Umbilical cord (tissue), 2 donors: ENCODE data around the gene MAPK9. TPM values are rescaled to one million over a fixed set of nuclear protein-coding genes. Genes with fewer than 3 reads are reported as not detected.
"Not testable (repeated sequence)": the region's sequence is repeated elsewhere in the genome, so short reads cannot be mapped to it uniquely, and the experiment has no call there.

ENCODE experiments used
- DNase-seq: peaks from one replicate; pipeline ENCODE4 v3.0.0-alpha.2; 2015; ENCODE audit warnings: low spot score
- total RNA-seq: library from RNA; depleted of rRNA; stranded (reverse); fragments of >200 nt; gene quantifications from one replicate; pipeline ENCODE4 v1.2.3, GENCODE V29; 2014; ENCODE audit warnings: low replicate concordance; ENCODE audit not compliant: insufficient read depth

Gene MAPK9
- total RNA-seq, 1 donor from 2014 or later, result 32.0 TPM

- no peak for DNase-seq
Measured at GRCh38 chr5:180235077-180235476, 56.8 kb downstream of the MAPK9 start.

DNA sequence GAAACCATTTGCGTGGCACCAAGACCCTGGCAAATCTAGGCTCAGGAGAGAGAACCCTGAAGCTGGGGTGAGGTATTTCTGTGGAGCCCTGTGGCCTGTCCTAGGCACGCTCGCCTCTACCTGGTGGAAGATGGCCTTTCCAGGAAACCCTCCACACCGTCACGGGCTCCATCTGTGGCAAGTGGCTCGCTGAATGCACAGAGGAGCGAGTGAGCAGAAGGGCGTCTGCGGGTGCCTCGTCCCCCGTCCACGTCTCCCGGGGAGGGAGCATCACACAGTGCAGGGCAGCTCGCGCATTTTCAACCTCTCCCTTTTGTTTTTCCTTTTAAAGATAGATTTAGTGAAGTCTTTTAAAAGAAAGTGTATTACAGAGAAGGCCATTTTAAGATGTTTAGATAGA is 57.6 kb downstream of the MAPK9 start:
- no peak for DNase-seq

GRCh38 chr5:180233729-180234128 is 58.2 kb downstream of the MAPK9 start:
- DNase-seq, result no peak

DNA sequence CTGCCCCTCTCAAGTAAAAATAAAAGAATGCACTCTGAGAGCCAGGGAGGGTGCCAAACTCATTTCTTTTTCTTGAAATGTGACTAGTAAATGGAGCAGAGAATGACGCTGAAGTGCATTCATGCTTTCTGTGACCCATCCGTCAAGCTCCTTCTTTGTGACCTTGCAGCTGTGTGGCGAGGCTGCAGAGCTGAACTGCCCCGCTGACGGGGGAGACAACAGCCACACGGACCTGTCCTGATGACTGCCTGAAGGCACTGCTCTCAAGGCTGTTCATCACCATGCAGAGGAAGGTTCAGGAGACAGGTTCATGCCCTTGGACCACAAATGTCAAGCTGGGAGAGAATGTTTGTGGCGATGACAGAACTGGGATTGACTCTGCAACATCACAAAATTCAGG is 61.9 kb downstream of the MAPK9 start:
- no peak for DNase-seq

- no peak for DNase-seq
Measured at GRCh38 chr5:180222056-180222455, 69.8 kb downstream of the MAPK9 start.

DNA sequence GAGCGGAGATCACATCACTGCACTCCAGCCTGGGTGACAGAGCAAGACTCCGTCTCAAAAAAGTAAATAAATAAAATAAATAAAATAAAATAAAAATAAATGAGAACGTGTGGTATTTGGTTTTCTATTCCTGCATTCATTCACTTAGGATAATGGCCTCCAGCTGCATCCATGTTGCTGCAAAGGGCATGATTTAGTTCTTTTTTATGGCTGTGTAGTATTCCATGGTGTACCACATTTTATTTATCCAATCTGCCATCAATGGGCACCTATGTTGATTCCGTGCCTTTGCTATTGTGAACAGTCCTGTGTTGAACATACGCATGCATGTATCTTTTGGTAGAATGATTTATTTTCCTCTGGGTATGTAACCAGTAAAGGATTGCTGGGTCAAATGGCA is 74.1 kb downstream of the MAPK9 start:
- DNase-seq, result no peak

DNA sequence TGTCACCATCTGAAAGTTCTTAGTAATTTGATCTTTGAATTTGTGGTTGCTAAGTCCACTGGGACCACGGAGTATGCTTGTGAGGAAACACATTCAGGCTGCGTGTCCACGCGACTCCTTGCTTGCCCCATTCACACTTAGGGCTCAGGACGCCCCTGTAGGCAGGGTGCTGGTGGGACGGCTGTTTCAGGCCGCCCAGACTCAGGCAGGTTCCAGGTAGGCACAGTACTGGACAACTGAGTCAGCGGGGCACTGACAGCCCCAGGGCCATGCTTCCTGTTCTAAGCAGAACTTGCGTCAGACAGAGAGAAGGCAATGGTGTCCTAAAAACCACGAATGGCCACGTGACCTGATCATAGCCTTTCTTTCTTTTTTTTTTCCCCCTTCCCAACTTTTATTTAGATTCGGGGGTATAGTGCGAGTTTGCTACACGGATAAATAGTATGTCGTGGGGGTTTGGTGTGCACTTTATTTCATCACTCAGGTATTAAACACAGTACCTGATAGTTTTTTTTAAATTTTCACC is 75.2 kb downstream of the MAPK9 start:
- no peak for DNase-seq

- DNase-seq, result no peak
Measured at GRCh38 chr5:180215783-180216630, 75.9 kb downstream of the MAPK9 start.

GRCh38 chr5:180214870-180215770 is 76.8 kb downstream of the MAPK9 start:
- no peak for DNase-seq

DNA sequence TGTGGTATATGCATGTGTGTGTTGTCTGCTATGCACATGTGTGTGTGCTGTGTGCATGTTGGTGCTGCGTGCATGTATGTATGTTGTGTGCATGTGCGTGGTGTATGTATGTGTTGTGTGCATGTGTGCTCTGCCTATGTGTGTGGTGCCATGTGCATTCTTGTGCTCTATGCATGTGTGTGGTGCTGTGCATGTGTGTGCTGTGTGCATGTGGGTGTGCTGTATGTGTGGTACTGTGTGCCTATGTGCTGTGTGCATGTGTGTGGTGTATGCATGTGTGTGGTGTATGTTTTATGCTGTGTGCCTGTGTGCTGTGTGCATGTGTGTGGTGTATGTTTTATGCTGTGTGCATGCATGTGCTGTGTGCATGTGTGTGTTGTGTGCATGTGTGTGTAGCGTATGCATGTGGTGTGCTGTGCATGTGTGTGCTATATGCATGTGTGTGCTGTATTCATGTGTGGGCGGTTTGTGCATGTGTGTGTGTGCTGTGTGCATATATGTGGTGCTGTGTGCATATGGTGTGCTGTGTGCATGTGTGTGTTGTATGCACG is 78.2 kb downstream of the MAPK9 start:
- DNase-seq, result no peak

DNA sequence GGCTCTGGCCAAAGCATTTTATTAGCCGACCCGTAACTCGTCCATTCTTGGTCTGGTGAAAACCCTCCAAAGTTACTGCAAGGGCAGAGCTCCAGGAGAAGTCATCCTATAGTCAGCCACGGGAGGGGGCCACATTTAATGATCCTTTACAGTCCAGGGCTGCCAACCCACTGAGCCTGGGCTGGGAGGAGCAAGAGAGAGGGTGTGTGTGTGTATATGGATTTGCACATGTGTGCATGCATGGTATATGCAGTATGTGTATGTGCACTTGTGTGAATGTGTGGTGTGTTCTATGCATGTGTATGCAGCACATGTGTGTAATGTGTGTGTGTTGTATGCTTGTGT is 78.7 kb downstream of the MAPK9 start:
- DNase-seq, result no peak

GRCh38 chr5:180212363-180213255 is 79.3 kb downstream of the MAPK9 start:
- DNase-seq, result peak; percentile 38

DNA sequence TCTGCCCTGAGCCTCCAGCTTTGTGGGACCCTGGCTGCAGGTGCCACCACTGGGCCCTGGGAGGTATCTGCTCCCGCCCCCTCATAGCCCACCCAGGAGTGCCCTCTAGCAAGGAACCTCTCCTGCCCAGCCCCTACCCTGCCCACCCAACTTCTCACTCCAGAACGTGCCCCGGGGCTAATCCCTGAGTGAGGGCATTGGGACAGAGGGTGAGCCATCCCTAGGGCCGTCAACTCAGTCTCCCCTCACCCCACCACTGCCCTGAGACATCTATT is 80.2 kb downstream of the MAPK9 start:
- DNase-seq, result no peak

DNA sequence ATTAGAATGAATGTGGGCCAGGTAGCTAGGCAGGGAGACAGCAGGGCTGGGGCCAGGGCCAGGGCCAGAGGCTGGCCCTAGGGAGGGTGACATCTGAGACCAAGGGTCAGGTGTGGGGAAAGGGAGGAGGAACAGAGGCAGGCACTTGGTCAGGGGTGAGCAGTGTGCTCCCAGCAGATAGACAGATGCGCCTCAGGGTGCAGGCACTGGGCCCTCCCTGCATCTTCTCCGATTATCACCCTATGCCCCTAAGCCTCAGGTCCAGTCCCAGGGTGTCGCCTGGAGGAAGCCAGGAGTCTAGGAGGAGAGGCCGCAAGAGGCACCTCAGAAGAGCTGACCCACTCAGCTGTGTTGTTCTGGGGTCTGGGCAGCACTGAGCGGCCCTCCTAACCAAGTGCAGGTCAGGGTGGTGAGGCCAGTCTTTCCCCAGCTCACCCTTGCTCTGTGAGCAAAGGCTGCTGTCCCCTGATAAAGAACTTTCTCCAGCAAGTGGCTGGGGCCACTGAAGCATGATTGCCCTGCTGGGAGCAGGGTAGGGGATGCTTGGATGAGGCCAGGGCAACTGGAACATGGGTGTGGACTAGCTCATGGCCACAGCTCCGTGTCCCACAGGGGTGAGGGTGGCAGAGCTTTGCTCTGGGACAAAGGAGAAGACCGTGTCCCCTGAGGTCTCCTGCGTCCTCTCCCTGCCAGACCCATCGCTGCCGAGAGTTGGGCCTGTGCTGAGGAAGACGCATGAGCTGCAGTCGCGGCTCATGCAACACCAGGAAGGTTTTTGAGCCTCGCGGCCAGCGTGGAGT is 80.7 kb downstream of the MAPK9 start:
- DNase-seq, result no peak

- DNase-seq, result not testable (repeated sequence)
Measured at GRCh38 chr5:180210077-180210476, 81.8 kb downstream of the MAPK9 start.

- peak; percentile 55 for DNase-seq
Measured at GRCh38 chr5:180209137-180209581, 82.7 kb downstream of the MAPK9 start, which contains the start of gene RASGEF1C. Gene RASGEF1C (minus strand): TSS chr5:180209211. CDS start chr5:180138052, 71,159 bp downstream.

GRCh38 chr5:180208435-180209081 is 83.3 kb downstream of the MAPK9 start:
- no peak for DNase-seq

DNA sequence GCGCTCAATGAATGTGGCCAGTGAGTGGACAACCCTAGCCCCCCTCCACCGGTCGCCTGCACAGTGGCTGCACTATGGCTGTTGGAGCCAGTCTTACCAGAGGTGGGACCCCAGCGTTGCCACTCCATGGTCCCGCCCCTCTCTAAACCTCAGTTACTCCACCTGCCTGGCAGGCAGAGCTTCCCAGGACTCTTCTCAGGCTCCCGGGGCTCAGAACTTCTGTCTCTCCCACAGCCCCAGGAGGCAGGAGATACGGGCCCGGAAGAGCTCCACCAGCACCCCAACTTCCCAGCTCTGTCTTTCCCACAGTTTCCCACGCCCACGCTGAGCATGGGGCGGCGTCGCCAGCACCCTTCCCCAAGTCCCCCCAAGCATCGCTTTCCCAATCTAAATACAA is 83.8 kb downstream of the MAPK9 start:
- no peak for DNase-seq

GRCh38 chr5:180207593-180207992 is 84.3 kb downstream of the MAPK9 start:
- no peak for DNase-seq

DNA sequence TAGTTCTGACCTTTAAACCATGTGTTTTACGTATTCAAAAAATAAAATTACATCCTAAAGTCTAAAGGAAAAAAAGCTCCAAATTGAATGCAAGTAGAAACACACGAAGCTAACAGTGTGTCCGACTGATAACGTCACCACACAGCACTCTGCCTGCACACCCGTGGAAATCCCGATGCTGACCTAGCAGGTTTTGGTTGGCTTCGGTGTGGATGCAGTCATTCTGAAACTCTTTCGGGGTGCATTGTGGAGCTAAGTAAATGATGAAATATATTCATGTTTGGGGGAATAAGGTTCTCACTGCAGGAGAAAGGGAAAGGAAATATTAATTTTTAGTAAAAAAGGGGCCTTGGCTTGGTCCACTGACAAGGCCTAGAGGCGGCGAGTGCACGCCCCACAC is 84.9 kb downstream of the MAPK9 start:
- no peak for DNase-seq
